NCI-H146 treated with DMSO at 0.1 percent for 48 hours (cell line): ENCODE results near the gene FCHSD2.

Source experiments
- DNase-seq: peaks from one replicate; lab custom pipeline; 2025; ENCODE audit not compliant: unreplicated experiment; lab: John Stamatoyannopoulos, UW

FCHSD2 gene

DNA sequence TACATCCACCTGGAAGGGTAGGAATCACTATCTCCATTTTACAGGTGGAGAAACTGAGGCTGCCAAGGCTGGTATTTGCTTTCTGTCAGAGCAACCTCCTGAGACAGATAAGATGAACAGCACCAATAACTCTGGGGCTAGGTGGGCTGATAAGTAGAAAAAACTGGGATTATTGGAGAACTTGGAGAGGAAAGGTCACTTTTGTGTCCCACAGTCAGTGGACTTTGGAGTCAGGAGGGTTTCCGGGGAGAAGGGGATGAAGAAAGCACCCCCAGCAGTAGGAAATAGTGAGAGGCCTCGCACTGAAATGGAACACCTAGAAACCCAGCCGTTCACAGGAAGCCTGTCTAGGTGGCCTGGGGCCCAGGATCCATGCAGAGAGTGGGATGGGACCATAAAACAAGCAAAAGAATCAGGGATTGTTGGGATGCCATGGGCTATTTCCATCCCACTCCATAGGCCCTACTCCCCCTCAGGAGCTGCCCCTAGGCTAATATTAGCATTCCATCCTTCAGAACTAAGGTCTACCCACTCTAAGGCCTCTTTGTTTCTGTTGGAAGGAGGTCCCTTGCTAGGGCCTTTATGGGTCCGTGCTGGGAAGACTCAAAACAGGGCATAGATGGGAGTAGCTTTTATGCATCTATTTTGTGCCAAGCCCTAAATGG lies 31.0 kb upstream of the FCHSD2 start:
- no peak for DNase-seq

DNA sequence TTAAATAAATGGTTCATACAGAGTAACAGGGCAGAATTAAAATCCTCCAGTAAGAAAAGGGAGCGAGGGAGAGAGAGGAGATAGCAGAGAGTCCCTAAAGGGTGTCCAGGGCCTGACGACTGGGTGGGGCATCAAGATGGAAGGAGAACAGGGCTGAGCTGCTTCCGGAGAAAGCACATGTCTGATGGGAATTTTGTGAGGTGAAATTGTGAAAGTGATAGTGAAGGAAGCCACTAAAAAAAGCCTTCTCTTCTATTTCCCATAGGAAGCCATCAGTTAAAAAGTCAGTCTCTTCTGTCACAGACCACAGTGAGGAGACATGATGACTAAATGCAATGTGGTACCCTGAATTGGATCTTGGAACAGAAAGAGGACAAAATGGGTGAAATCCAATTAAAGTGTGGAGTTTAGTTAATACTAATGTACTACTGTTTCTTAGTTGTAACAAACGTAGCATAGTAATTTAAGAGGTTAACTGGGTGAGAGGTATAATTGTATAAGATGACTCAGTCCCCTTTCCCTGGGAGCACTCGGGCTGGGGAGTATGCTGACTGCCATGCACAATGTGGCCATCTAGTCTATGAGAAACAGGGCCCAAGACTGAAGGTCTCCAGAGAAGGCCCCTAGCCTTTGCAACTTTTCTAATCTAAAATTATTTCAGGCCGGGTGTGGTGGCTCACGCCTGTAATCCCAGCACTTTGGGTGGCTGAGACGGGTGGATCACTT lies 29.5 kb upstream of the FCHSD2 start:
- no peak for DNase-seq

- no peak for DNase-seq
Observed at GRCh38 chr11:73170140-73170539, 28.0 kb upstream of the FCHSD2 start.

DNA sequence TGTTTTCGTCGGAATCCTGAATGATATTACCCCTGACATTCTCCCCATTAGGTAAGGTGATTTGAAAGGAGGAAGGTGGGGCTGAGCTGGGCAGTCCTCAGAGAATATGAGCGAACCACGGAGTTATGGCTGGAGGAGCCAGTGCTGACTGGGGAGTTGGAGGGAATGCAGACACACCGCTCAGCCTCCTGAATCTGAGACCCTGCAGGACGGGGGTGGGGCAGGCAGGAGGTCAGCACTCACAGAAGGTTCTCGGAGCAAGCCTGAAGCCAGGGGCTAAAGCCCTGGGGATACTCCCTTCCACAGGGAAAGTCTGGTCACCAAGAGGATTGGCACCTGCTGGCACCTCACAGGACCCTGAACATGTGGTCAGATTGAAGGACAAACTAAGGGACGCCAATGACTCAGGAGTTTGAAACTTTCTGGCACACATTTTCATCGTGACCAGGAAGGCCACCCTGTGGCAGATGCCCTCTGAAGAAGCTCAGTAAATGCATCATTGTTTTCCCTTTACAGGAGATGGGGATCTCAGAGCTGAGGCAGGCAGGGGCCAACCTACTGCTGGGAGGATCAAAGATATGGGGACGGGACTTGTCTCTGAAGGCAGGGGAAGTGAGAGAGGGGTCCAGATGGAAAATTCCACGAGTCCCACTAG lies 26.9 kb upstream of the FCHSD2 start:
- DNase-seq, result no peak

- no peak for DNase-seq
Observed at GRCh38 chr11:73167363-73167954, 25.3 kb upstream of the FCHSD2 start.

DNA sequence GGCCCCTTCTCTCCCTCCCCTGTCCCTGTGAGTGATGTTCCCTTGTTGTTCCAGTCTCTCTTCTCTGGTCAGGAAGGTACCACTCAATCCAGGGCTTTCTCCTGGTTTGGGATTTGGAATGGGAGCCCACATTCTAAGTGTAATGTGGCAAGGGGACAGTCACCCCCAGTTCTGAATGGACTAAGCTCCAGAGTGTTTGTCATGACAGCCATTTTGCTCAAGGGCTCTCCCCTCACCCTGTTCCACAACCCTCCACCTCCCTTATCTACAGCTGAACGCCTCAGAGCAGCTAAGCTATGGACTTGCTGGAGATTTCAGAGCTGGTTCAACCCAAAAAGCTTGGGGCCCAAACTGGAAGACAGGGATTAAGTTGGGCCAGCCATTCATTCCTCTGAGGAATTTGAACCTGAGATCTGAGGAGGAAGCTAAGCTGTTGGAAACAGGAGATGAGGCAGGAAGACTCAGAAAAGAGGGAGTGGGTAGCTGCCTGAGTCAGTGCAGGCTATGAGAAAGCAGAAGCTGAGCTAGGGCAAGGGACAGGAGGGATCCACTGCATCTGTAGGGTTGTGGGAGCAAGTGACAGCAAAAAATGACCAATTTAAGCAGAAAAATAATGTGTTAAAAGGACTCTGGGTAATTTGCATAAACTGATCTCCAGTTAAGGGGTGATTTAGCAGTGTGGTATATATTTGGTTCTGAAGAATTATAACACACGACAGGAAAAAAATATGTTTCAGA lies 22.9 kb upstream of the FCHSD2 start:
- DNase-seq, result no peak

DNA sequence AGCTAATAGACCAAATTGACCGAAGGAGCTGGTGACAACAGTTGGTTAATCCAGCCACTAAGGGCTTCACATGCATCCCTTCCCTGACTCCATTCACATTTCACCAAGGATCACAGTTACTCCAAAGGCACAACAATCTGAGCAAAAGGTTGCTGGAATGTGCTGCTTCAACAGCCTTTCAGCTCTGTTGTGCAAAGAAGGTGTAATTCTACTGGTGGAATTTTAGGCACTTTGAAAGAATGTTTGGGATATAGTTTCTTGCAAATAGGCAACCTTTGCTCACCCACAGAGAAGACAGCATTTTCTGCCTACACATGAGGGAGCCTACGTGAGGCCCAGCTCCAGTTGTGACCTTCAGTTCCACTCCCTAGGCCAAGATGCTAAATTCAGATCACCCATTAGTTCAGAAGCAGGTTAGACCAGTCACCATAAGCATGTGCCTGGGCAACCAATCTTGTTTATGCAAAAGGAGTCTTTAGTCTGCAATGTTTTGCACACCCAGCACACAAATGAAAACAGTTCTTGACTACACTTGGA lies 21.6 kb upstream of the FCHSD2 start:
- no peak for DNase-seq

- no peak for DNase-seq
Observed at GRCh38 chr11:73162196-73162740, 20.1 kb upstream of the FCHSD2 start.

GRCh38 chr11:73160005-73160760 lies 18.1 kb upstream of the FCHSD2 start:
- DNase-seq, result no peak

GRCh38 chr11:73159297-73159696 lies 17.2 kb upstream of the FCHSD2 start:
- DNase-seq, result no peak

DNA sequence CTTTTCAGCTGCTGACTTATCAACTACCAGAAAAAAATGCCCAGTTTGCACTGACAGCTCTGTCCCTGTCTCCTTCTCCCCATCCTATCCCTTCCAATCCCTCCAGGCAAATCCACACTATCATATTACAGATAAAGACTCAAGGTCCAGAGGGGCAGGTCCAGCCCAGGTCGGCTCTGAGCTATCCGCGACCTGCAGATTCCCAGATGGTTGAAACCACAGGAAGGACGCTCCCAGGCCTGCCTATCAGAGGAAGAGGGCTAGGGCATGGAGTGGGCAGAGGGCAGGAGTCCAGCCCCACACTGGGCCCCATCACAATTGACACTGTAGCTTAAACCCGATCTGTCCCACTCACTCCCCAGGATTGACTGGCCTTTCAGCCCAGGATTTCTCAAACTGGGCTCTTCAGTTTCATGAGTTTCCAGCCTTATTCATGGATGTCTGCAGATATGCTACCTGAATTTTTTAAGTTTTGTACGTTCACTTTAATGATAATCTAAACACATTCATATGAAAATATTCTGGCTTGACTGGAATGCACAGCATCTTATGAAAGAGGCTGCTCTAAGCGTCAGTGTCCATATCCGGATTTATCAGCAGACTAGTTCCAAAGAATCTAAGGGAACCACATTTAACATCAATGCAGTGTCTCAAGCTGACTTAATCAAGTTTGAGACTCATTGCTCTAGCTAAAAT lies 16.4 kb upstream of the FCHSD2 start:
- DNase-seq, result peak; percentile 16

GRCh38 chr11:73157101-73158010 lies 15.2 kb upstream of the FCHSD2 start:
- DNase-seq, result no peak

- DNase-seq, result no peak
Observed at GRCh38 chr11:73156686-73157085, 14.6 kb upstream of the FCHSD2 start.

DNA sequence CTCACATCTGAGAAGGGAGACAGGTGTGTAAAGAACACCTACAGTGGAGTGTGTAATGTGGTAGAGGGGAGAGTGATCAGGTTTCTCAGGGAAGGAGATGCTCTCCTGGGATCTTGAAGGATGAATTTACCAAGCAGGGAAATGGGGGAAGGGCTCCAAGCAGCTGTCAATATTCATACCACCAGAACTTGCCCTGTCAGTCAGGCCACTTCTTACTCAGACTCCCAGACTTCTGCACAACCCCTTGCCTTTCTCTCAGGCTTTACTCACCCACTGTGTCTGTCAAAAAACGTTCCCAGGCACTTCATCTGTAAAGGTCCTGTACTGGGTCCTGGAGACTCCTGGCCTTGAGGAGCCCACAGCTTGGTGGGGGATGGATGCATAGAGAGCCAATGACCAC lies 14.0 kb upstream of the FCHSD2 start:
- no peak for DNase-seq

DNA sequence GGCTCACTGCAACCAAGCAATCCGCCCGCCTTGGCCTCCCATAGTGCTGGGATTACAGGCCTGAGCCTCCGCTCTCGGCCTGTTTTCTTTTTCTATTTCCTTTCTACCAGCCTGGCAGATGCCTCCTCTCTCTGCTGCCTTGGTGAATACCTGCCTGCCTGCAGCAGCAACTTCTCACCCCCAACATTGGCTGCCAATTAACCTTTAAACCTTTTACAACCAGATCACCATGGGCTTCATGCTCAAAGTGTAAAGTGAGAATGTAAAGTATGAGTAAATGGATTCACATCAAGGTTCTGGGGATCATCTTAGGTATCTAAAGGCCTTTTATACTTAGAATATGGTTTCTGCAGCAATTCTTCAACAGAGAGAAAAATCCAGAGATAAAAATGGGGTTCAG lies 13.0 kb upstream of the FCHSD2 start:
- no peak for DNase-seq

DNA sequence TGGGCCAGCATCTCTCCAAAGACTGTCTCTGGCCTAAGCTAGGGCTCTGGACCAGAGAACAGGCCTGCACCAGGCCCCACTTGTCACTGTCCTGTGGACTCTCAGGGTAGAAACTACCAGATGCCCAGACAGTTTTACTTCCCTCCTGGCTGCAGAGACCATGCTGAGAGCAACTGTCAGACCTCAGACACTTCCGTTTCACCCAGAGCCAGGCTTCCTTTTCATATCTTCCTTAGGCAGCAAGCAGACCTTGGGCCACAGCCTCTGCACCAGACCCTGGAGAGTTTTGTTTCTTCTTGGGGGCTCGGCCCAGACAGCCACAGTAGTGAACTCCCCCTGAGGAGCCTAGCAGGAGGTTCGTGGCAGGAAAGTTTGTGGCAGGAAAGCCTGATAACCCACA lies 12.1 kb upstream of the FCHSD2 start:
- no peak for DNase-seq

GRCh38 chr11:73152861-73153483 lies 10.9 kb upstream of the FCHSD2 start:
- no peak for DNase-seq
